Measurements from ENCODE around the gene MACIR.

MACIR gene

GRCh38 chr5:103259705-103260355 is 1.3 kb downstream of the MACIR start:
- TF ChIP-seq, protein P1, sequence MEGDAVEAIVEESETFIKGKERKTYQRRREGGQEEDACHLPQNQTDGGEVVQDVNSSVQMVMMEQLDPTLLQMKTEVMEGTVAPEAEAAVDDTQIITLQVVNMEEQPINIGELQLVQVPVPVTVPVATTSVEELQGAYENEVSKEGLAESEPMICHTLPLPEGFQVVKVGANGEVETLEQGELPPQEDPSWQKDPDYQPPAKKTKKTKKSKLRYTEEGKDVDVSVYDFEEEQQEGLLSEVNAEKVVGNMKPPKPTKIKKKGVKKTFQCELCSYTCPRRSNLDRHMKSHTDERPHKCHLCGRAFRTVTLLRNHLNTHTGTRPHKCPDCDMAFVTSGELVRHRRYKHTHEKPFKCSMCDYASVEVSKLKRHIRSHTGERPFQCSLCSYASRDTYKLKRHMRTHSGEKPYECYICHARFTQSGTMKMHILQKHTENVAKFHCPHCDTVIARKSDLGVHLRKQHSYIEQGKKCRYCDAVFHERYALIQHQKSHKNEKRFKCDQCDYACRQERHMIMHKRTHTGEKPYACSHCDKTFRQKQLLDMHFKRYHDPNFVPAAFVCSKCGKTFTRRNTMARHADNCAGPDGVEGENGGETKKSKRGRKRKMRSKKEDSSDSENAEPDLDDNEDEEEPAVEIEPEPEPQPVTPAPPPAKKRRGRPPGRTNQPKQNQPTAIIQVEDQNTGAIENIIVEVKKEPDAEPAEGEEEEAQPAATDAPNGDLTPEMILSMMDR (IDR thresholded peaks at IDR 0.05; ENCODE audit: low read depth, low read length) = no peak
- DNase-seq (ENCODE audit: extremely low read depth, low read depth) = no peak

DNA sequence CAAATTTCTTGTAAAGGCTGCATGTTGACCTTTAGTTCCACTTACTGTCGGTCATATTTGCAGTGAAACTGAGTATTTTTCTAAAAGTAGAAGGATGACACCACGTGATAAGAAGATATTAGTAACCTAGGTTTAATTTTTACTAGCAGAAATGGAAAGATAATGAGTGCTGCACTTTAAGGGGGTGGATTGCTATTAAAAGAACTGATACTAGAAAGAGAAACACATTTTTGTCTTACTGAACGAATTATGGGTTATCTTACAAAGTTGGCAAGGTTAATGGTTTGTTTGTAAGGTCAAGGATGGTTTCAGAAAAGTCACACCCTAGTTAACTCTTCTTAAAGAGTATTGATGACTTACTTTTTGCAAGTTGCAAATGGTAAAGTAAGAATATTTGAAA is 2.4 kb downstream of the MACIR start:
- TF ChIP-seq, protein P1 (IDR thresholded peaks at IDR 0.05; ENCODE audit: low read depth, low read length) = no peak

GRCh38 chr5:103262422-103262871 is 3.9 kb downstream of the MACIR start:
- no peak for DNase-seq (ENCODE audit: extremely low read depth, low read depth)
- TF ChIP-seq, protein P1 (IDR thresholded peaks at IDR 0.05; ENCODE audit: low read depth, low read length) = no peak

More for the DNA sequence above, 2.4 kb downstream of the MACIR start:
- DNase-seq (ENCODE audit: extremely low read depth, low read depth) = no peak

DNA sequence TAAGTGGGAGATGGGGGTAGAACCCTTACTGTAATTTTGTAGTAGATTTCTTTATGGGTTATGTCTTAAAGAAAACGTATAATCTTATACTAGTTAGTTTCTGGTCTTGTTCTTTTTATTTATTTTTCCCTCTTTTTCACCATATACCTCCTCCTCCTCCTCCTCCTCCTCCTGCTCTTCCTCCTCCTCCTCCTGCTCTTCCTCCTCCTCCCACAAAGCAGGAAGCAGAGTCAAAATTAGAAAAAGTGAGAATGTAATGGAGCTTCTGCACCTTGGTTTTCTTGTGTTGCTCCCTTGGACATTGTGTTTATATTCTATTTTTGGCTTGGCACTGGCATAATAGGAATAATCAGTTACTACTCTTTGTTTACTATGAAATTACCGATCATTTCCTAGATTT is 4.5 kb downstream of the MACIR start:
- TF ChIP-seq, protein P1 (IDR thresholded peaks at IDR 0.05; ENCODE audit: low read depth, low read length) = no peak
- no peak for DNase-seq (ENCODE audit: extremely low read depth, low read depth)

DNA sequence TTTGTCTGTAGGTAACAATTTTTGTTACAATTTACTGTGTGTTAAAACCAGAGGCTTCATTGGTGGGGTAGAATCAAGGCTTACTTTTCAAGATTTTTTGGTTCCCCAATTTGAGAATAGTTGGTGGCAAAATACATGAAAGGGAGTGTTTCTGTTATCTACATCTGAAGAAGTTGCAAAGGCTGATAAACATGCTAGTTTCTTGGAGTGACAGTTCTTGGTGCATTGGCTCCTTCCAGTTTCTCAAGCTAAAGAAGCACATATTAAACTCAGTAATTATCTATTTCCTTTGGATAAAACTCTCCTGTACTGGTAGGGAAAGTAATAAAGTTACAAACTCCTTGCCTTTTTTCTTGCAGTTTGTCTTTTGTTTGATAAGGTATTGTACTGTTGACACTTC is 5.9 kb downstream of the MACIR start:
- TF ChIP-seq, protein P1 (IDR thresholded peaks at IDR 0.05; ENCODE audit: low read depth, low read length) = no peak

GRCh38 chr5:103270581-103270980 is 12.0 kb downstream of the MACIR start:
- no peak for DNase-seq (ENCODE audit: extremely low read depth, low read depth)
- TF ChIP-seq, protein P1 (IDR thresholded peaks at IDR 0.05; ENCODE audit: low read depth, low read length) = no peak

More for the DNA sequence above, 5.9 kb downstream of the MACIR start:
- DNase-seq (ENCODE audit: extremely low read depth, low read depth) = no peak

- TF ChIP-seq, protein P1 (IDR thresholded peaks at IDR 0.05; ENCODE audit: low read depth, low read length) = no peak
- DNase-seq (ENCODE audit: extremely low read depth, low read depth) = no peak
Observed at GRCh38 chr5:103271570-103272289, 13.2 kb downstream of the MACIR start.

Measured in AG09319 (cell line).